Natural killer cell (primary cell): ENCODE measurements around the gene ERGIC3. TPM values are rescaled to one million over a fixed set of nuclear protein-coding genes. Genes with fewer than 3 reads are reported as not detected.

Source experiments
- ATAC-seq, 3 donors: fragments of 150-1000 bp in 2 of 3; fragments of 200-7000 bp in 1 of 3; cut with Tn5 transposase; 1 replicate in 1 of 3; 2 replicates in 2 of 3; pipeline ENCODE4 v1.10.0; 2021; ENCODE audit warnings: mild to moderate bottlenecking in 2 of 3, moderate library complexity in 2 of 3
- DNase-seq, 2 donors: peaks; one replicate each; pipeline versions ENCODE4 v3.0.0 to v3.0.0-alpha.2; 2013 to 2021; ENCODE audit warnings: mixed read lengths in 1 of 2
- H3K27ac ChIP-seq: one replicate; pipeline ENCODE4 v1.5.1; 2013; ENCODE audit warnings: mild to moderate bottlenecking, low read length
- H3K27me3 ChIP-seq: one replicate; pipeline ENCODE4 v1.6.1; 2013; ENCODE audit warnings: low read length; ENCODE audit not compliant: control insufficient read depth, insufficient read depth
- H3K36me3 ChIP-seq: one replicate; pipeline ENCODE4 v1.6.1; 2013; ENCODE audit warnings: low read length; ENCODE audit not compliant: control insufficient read depth, insufficient read depth
- H3K4me1 ChIP-seq: one replicate; pipeline ENCODE4 v1.6.1; 2013; ENCODE audit warnings: low read length; ENCODE audit not compliant: control insufficient read depth, insufficient read depth
- H3K4me3 ChIP-seq: one replicate; pipeline ENCODE4 v1.5.1; 2013; ENCODE audit warnings: low read length
- H3K9me3 ChIP-seq: one replicate; pipeline ENCODE4 v1.6.1; 2013; ENCODE audit warnings: low read length; ENCODE audit not compliant: control insufficient read depth, insufficient read depth
- H3K27ac Mint-ChIP-seq, 2 donors: one replicate each; pipeline ENCODE4 v1.8.0; 2022; ENCODE audit warnings: mild to moderate bottlenecking in 2 of 2, mixed read lengths in 2 of 2, moderate library complexity in 1 of 2
- H3K27me3 Mint-ChIP-seq, 2 donors: one replicate each; pipeline ENCODE4 v1.8.0; 2022; ENCODE audit warnings: low read depth in 2 of 2, mixed read lengths in 2 of 2
- H3K36me3 Mint-ChIP-seq: one replicate; pipeline ENCODE4 v1.8.0; 2022; ENCODE audit warnings: mixed read lengths
- H3K4me1 Mint-ChIP-seq, 2 donors: one replicate each; pipeline ENCODE4 v1.8.0; 2022; ENCODE audit warnings: mixed read lengths in 2 of 2
- H3K4me3 Mint-ChIP-seq: one replicate; pipeline ENCODE4 v1.8.0; 2022; ENCODE audit warnings: mild to moderate bottlenecking, moderate library complexity, mixed read lengths
- H3K9me3 Mint-ChIP-seq, 2 donors: one replicate each; pipeline ENCODE4 v1.8.0; 2022; ENCODE audit warnings: mixed read lengths in 2 of 2
- WGBS: methylation state at CpG from one replicate; pipeline ENCODE4 v1.1.7; 2013; ENCODE audit warnings: missing lambda C conversion rate; ENCODE audit not compliant: insufficient coverage; 5-methylcytosine and 5-hydroxymethylcytosine counted together
- intact Hi-C: fragments of 100-400 bp; cut with micrococcal nuclease; formaldehyde crosslinking; loops from one replicate; pipeline ENCODE4 v1.14.2; 2022
- total RNA-seq, 4 donors: library from RNA; stranded (reverse); fragments of 120-200 nt in 1 of 4; gene quantifications; one replicate each; pipeline versions ENCODE4 v1.2.3 to v1.2.4, GENCODE V29; 2013 to 2022
- TF ChIP-seq, protein P1 (sequence below): fragments of 200-600 bp; IDR thresholded peaks from one replicate; pipeline ENCODE4 v1.8.0; 2022; ENCODE audit warnings: antibody characterized with exemption

Gene ERGIC3
- total RNA-seq, 3 donors from 2014 or later (not counting 1 experiment from before 2014, with no cell fraction given), result 128 to 130 (median 129) TPM

DNA sequence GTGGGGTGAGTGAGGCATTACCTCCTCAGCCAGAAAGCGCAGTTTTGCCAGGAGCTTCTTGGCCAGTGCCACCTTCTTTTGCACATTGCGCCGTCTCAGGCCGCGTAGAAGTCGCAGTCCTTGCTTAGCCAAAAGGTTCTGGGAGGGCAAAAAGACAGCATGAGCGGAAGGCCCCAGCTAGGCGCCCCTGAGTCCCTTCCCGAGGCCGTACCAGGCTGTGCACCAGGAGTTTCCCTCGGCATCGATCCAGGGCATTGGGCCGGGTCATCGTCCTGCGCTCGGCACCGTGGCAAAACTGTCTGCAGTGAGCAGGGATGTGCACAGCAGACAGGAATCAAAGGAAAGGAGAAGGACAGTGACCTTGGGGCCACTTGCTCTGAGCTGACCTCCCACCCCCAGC is 53.6 kb downstream of the ERGIC3 start:
- 92% methylated on average over 17 of the region's 17 CpGs for WGBS
- Mint-ChIP-seq H3K4me1 (peaks cover 0 to under 1% of the 10 kb centered on the region in 2 donors), H3K27ac (no peak overlapping the region), H3K4me3 (no peak overlapping the region), H3K27me3 (peaks cover 23 to 24% of the 10 kb centered on the region in 2 donors), H3K9me3 (no peaks in the 10 kb centered on the region), H3K36me3 (no peaks in the 10 kb centered on the region)
- no peak for DNase-seq
- Histone ChIP-seq H3K36me3 (no peaks in the 10 kb centered on the region), H3K4me3 (no peak overlapping the region), H3K4me1 (peaks cover 1% of the 10 kb centered on the region), H3K9me3 (no peaks in the 10 kb centered on the region), H3K27me3 (peaks cover 8% of the 10 kb centered on the region), H3K27ac (no peak overlapping the region)
- ATAC-seq, result no peak
- TF ChIP-seq, protein P1, sequence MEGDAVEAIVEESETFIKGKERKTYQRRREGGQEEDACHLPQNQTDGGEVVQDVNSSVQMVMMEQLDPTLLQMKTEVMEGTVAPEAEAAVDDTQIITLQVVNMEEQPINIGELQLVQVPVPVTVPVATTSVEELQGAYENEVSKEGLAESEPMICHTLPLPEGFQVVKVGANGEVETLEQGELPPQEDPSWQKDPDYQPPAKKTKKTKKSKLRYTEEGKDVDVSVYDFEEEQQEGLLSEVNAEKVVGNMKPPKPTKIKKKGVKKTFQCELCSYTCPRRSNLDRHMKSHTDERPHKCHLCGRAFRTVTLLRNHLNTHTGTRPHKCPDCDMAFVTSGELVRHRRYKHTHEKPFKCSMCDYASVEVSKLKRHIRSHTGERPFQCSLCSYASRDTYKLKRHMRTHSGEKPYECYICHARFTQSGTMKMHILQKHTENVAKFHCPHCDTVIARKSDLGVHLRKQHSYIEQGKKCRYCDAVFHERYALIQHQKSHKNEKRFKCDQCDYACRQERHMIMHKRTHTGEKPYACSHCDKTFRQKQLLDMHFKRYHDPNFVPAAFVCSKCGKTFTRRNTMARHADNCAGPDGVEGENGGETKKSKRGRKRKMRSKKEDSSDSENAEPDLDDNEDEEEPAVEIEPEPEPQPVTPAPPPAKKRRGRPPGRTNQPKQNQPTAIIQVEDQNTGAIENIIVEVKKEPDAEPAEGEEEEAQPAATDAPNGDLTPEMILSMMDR, result no peak
- intact Hi-C loops, result no loop called here

GRCh38 chr20:35595901-35596300 is 54.0 kb downstream of the ERGIC3 start:
- TF ChIP-seq, protein P1, result no peak
- Mint-ChIP-seq H3K4me1 (peaks cover 0 to 5% of the 10 kb centered on the region in 2 donors), H3K36me3 (no peaks in the 10 kb centered on the region), H3K4me3 (no peak overlapping the region), H3K9me3 (no peaks in the 10 kb centered on the region), H3K27ac (no peak overlapping the region), H3K27me3 (peaks cover 24 to 26% of the 10 kb centered on the region in 2 donors)
- 83% methylated on average over 7 of the region's 7 CpGs for WGBS
- H3K36me3 ChIP-seq, result no peaks in the 10 kb centered on the region
- DNase-seq, result no peak
- H3K4me1 ChIP-seq, result peaks cover 6% of the 10 kb centered on the region
- intact Hi-C loops, result no loop called here
- ATAC-seq, result no peak
- H3K9me3 ChIP-seq, result no peaks in the 10 kb centered on the region
- no peak overlapping the region for H3K27ac ChIP-seq
- no peak overlapping the region for H3K4me3 ChIP-seq
- peaks cover 13% of the 10 kb centered on the region for H3K27me3 ChIP-seq

DNA sequence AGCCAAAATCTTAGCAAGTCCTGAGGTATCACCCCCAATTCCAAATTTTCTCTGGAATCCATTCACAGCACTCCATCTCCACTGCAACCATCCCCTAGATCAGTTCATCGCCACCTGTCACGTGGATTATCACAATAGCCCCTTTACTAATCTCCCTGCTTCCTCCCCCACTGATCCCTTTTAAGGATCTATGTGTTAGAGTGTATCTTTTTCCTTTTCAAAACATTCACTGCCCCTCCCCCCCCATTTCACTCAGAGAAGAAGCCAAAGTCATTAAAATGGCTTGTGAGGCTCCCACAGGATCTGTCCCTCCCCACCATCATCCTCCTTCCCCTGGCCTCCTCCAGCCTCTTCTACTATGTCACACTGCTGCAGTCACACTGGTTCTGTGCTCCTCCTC is 55.3 kb downstream of the ERGIC3 start:
- Mint-ChIP-seq H3K4me1 (peaks cover 0 to 12% of the 10 kb centered on the region in 2 donors), H3K9me3 (no peaks in the 10 kb centered on the region), H3K27ac (no peak overlapping the region), H3K4me3 (no peak overlapping the region), H3K27me3 (peaks cover 24 to 31% of the 10 kb centered on the region in 2 donors), H3K36me3 (no peaks in the 10 kb centered on the region)
- Histone ChIP-seq H3K27ac (no peak overlapping the region), H3K4me1 (peaks cover 18% of the 10 kb centered on the region), H3K27me3 (peaks cover 20% of the 10 kb centered on the region), H3K4me3 (no peak overlapping the region), H3K36me3 (no peaks in the 10 kb centered on the region), H3K9me3 (no peaks in the 10 kb centered on the region)
- 100% methylated on average over 1 of the region's 2 CpGs for WGBS
- ATAC-seq (no peak), DNase-seq (no peak)
- intact Hi-C loops, result no loop called here
- TF ChIP-seq, protein P1, result no peak

- no peaks in the 10 kb centered on the region for H3K9me3 Mint-ChIP-seq
- no peak for ATAC-seq
- no peak overlapping the region for H3K4me3 ChIP-seq
- no peak overlapping the region for H3K27ac Mint-ChIP-seq
- DNase-seq, result no peak
- H3K36me3 ChIP-seq, result no peaks in the 10 kb centered on the region
- H3K36me3 Mint-ChIP-seq, result no peaks in the 10 kb centered on the region
- peaks cover 0 to 12% of the 10 kb centered on the region in 2 donors for H3K4me1 Mint-ChIP-seq
- H3K4me3 Mint-ChIP-seq, result peak overlapping the region; percentile 2
- H3K4me1 ChIP-seq, result peaks cover 19% of the 10 kb centered on the region
- H3K27me3 Mint-ChIP-seq, result peaks cover 24 to 37% of the 10 kb centered on the region in 2 donors
- TF ChIP-seq, protein P1, result no peak
- intact Hi-C loops, result no loop called here
- WGBS, result 84% methylated on average over 7 of the region's 7 CpGs
- H3K9me3 ChIP-seq, result no peaks in the 10 kb centered on the region
- peaks cover 20% of the 10 kb centered on the region for H3K27me3 ChIP-seq
- H3K27ac ChIP-seq, result no peak overlapping the region
Measured at GRCh38 chr20:35598476-35598875, 56.6 kb downstream of the ERGIC3 start.
